ENCODE results near the gene DDI2.

DDI2 gene

GRCh38 chr1:15702722-15703550 lies 85.7 kb downstream of the DDI2 start:
- DNase-seq (ENCODE audit: low read depth in 3 of 3): no peak

DNA sequence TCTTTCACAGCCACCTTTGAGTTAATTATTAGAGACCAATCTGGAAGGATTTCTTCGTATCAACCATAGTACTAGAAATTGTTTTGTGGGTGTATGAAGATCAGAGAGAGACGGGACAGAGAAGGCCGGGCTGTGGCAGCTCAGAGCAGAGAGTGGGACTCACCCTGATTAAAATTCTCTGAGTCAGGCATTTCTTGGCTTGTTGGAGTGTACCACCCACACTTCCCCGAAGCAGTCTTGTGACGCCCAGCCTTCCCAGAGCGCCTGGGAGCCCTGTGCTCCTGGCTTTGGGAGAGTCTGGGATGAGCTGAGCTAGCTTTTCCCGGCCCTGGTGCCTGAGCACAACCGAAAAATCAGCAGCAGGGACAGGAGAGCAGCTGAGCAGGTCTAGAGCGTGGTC lies 86.3 kb downstream of the DDI2 start:
- DNase-seq (ENCODE audit: low read depth in 3 of 3): no peak

GRCh38 chr1:15704526-15705183 lies 87.4 kb downstream of the DDI2 start:
- no peak for DNase-seq (ENCODE audit: low read depth in 3 of 3)

GRCh38 chr1:15705184-15705566 lies 87.9 kb downstream of the DDI2 start:
- DNase-seq (ENCODE audit: low read depth in 3 of 3): no peak

DNA sequence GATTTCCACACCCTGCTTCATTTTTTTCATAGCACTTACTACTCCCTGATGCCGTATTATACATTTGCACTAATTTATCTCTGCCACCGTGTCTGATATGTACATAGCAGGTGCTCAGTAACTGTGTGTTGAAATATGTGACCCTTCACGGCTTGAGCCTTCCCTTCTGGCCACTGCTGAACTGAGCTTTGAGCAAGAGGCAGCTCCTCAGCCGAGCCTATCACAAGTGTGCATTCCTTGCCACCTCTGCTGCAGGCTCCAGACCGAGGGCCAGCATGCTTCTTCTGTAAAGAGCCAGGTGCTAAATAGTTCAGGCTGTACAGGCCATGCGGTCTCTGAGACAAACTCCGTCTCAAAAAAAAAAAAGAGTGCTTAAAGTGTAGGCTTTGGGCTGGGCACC lies 89.5 kb downstream of the DDI2 start:
- DNase-seq (ENCODE audit: low read depth in 3 of 3): no peak

GRCh38 chr1:15707239-15707925 lies 90.1 kb downstream of the DDI2 start:
- no peak for DNase-seq (ENCODE audit: low read depth in 3 of 3)

DNA sequence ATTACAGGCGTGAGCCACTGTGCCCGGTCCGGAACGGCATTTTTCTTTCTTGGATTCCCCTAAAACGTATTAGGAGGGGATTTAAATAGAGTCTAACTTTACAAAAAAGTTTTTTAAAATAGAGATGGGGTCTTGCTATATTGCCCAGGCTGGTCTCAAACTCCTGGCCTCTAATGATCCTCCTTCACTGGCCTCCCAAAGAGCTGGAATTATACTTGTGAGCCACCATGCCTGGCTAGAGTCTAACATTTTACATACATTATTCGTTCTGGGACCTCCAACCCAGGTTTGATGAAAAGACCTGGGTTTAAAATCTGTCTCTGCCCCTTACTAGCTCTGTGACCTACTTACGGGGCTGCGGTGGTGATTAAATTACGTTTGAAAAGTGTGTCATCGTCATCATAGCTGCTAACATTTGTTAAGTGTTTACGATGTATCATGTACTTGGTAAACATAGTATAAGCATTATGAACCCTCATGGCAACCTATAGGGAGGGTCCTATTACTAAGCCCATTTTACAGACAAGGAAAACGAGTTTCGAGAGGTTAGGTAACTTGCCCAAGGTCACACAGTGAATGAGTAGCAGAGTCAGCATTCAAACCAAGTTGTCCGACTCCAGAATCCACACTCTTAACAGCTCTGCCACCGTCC lies 91.4 kb downstream of the DDI2 start:
- no peak for DNase-seq (ENCODE audit: low read depth in 3 of 3)

DNA sequence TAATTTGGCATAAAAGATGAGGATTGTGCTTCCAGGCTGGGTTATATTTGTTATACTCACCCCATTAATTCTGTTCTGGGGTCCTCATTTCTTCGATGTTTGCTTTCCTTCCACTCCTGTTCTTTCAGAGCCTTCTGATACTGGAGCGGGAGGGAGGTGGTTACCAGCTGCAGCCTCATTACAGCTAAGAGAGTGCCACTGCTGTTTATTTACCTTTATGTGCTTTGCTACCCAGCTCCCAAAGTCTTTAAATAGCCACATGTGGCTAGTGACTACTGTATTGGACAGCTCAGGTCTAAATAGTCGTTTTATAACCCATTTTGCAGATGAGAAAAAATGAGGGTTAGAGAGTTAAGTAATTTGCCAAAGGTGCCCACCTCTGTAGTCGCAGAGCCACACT lies 92.0 kb downstream of the DDI2 start:
- no peak for DNase-seq (ENCODE audit: low read depth in 3 of 3)

DNA sequence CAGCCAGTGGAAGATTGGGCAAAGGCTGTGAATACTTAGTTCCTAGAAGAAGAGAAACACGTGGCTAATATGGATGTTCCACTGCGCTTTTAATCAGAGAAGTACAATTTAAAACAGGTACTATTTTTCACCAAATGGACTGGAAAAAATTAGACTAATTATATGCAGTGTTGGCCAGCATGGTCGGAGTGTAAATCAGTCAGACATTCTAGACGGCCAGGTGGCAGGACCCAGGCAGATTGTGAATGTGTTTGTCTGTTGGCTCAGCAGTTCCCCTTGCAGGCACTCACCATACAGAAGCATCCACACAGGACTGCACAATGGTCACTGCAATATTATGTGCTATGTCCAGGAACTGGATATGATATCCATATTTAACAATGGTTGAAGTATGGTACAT lies 94.9 kb downstream of the DDI2 start:
- DNase-seq (ENCODE audit: low read depth in 3 of 3): no peak

GRCh38 chr1:15714406-15715136 lies 97.3 kb downstream of the DDI2 start:
- DNase-seq (ENCODE audit: low read depth in 3 of 3): no peak

DNA sequence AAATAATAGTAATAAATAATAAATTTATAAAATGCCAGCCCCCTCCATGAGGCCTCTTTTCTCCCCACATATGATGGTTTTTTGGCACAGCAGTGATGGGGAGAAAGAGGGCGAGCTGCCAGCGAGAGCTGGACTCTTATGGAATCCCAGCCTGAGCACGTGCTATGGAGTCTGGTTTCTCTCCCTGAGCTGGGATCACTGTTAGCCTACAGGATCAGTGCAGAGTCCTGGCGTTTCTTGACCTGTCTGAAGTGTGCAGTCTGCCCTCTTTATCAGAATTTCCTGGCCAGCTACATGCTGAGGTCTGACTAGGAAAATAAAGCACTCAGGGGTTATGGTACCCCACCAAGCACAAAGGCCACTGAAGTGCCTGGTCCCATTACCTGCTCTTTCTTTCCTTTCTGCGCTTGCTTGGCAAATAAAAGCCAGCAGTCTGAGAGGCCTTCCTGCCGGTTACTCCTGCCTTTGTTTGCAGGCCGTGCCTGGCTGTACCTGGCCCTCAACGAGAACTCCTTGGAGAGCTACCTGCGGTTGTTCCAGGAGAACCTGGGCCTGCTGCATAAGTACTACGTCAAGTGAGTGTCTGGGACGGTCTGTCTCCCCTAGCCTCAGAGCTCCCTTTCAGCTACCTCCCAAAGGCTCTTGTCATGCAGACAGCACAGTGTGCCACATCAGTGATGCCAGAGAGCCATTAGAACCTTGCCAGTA lies 100.3 kb downstream of the DDI2 start:
- no peak for DNase-seq (ENCODE audit: low read depth in 3 of 3)

GRCh38 chr1:15718199-15718601 lies 100.9 kb downstream of the DDI2 start:
- no peak for DNase-seq (ENCODE audit: low read depth in 3 of 3)
